Cortex of kidney (tissue), 1 donor: Measurements from ENCODE around the gene YJEFN3.

Experiments
- DNase-seq: peaks from one replicate; lab custom pipeline; 2025; lab: John Stamatoyannopoulos, UW

Gene YJEFN3

DNA sequence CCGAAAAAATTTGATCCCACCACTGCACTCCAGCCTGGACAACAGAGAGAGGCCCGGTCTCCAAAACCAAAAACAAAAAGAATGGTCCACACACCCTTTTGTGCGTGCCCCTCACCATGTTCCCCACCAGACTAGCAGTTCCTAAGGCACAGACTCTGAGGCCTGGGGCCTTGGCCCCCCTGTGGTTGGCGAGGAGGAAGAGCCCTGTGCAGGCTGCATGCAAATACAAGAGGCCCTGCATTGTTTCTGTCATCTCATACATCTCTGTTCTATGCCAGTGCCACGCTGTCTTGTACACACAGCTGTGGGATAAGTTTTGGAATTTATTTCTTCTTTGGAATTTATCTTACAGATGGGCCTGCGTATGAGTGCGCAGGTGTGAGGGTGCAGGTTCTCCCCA, 4.7 kb upstream of the YJEFN3 start:
- DNase-seq: no peak

DNA sequence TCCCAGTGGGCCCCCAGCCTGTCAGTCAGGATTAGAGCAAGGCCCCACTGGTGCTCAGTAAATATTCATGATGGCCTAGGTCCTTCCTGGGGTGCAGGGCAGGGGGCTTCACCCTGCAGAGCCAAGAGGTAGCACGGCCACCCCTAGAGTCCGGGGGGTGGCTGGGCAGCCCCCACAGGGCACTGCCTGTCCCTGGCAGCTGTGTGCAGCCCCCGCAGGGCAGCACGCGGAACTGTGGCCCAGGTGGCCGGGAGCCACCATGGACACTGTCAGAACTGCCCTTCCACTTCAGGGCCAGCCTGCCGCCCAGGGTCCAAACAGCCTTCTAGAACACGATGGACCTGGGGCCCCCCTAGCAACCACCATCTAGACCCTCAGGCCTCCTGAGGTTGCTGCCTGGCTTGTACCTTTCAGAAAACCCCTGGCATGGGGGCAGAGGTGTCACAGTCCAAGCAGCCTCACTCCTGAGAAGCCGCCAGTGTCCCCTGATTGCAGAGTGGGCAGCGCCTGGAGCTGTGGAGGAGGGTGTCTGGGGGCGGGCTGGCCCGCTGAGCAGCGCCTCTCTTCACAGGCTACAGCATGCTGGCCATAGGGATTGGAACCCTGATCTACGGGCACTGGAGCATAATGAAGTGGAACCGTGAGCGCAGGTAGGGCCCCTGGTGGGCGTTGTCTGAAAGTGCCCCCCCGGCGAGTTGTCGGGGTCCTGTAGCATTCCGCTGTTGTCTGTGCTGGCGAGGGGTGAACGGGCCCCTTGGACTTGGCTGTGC, 2.9 kb upstream of the YJEFN3 start:
- no peak for DNase-seq

DNA sequence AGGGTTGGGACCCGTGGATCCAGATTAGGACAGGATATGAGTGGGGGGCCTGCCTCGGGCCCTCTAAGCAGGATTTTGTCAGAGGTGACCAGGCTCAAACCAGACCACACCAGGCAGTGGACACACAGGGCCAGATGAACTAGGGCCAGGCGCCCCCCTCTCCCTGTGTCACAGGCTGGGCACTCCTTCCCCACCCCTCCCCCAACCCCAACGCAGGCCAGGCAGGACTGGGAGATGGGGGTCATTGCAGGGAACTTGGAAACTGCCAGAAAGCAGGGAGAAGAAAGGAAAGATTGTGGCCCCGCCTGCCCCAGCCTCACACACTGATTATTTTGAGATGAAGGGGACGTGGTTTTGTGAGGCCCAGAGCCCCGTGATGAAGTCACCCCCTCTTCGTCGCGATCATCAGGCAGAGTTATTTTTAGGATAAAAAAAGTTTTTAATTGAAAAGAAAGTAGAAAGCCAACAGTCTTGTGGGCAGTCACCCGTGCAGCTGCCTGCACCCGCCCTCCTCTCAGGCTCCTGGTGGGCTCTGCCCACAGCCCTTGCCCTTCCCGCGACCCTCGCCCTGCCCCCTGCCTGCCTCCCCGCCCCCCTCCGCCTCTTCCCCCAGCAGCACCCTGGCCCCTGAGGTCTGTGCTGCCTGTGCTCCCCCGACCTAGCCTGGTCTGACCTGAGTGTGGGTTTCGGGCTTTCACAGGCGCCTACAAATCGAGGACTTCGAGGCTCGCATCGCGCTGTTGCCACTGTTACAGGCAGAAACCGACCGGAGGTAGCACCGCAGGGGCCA, 1.9 kb upstream of the YJEFN3 start:
- no peak for DNase-seq

DNA sequence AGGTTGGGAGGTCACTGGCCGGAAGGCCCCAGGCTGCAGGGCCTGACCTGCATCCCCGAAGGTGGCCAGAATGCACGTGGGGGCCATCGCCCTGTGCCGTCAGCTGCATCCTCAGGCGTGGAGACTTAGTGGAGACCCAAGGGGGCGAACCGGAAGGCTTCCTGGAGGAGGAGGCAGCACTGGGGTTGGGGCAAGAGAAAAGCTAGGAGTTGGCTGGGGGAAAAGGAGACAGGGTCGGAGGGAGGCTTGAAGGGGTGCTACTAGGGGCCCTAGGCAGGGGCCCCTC, 1.4 kb upstream of the YJEFN3 start:
- DNase-seq: no peak

DNA sequence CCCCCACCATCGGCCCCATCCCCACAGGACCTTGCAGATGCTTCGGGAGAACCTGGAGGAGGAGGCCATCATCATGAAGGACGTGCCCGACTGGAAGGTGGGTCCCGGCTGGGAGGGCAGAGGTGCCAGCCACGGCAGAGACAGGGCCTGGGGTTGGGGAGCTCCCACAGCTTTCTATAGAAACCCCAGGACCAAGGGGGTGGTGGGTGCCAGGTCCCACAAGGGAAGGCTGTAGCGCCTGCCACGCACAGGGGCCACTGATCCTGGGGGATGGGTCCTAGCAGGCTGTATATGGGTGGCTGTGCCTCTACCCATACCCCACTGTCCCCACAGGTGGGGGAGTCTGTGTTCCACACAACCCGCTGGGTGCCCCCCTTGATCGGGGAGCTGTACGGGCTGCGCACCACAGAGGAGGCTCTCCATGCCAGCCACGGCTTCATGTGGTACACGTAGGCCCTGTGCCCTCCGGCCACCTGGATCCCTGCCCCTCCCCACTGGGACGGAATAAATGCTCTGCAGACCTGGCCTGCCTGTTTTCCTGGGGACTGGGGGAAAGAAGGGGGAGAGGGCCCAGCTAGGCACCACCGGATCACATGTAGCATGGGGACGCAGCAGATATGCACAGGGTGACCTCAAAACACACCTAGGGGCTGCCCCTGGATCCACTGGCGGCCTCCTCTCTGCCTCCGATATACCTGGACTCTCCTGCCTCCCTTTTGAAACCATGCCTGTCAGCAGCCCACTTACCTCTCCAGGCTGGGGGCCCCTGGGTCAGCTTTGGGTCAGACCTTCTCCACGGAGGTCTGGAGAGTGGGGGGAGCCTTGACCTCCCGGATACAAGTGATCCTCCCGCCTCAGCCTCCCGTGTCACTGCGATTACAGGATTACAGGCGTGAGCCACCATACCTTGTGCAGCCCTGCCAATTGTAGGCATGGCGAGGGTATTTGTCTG, 761 bp upstream of the YJEFN3 start:
- no peak for DNase-seq

DNA sequence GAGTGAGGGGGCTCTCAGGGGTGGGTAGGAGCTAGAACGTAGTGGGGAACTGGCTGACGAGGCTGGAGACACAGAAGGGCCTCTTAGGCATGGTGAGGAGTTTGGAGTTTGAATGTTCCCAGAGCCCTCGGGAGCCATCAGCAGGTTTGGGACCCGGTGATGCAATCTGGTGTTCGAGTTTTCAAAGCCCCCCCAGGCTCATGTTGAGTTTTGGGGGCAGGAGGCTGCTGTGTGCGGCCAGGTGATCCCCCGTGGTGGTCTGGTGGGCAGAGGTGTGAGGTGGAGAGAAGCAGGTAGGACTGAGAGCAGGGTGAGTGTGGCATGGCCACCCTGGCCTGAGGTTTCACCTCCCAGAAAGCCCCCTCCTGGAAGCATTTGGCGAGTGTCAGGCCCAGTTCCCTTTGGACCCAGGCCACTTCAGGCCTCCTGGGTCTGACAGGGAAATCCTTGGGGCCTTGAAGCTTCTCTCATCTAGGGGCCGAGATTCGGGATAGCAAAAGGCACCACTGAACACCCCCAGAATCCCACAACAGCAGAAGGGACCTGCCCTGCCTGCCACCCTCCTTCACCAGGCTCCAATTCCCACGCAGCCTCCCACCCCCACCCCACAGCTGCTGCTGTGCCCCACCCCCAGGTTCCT, 1.2 kb downstream of the YJEFN3 start:
- DNase-seq: no peak

DNA sequence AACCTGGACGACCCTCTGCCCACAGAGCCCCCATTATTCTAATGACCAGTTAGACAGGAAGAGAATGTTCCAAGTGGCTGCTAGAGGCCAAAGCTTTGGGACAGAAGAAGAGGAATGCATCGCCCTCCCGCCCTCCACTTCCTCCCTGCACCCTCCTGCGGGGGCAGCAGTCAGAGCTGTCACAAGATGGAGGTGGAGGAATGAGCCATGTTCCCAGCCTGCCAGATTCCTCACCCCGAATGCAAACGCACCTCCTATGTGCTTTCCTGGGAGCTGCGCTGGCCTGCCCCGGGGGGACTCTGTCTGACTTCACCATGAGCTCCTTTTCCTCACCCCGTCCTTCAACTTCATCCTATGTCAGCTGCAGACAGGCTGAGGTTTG, 1.7 kb downstream of the YJEFN3 start:
- no peak for DNase-seq

DNA sequence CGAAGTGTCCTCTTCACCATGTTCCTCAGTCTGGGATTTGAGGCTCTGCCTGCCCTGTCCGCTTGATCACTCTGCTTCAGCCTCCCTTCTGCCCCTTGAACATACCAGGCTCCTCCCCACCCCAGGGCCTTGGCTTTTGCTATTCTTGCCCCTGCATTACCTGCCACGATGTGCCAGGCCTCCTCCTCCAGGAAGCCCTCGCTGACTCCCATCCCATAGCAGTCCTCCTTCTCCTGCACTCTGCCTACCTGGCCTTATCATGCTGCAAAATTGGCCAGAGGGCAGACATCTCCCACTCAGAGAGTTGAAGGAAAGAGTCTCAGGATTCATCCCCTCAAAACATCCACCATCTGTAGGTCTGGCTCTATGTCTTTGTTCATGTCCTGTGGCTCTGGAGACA, 2.2 kb downstream of the YJEFN3 start:
- no peak for DNase-seq

DNA sequence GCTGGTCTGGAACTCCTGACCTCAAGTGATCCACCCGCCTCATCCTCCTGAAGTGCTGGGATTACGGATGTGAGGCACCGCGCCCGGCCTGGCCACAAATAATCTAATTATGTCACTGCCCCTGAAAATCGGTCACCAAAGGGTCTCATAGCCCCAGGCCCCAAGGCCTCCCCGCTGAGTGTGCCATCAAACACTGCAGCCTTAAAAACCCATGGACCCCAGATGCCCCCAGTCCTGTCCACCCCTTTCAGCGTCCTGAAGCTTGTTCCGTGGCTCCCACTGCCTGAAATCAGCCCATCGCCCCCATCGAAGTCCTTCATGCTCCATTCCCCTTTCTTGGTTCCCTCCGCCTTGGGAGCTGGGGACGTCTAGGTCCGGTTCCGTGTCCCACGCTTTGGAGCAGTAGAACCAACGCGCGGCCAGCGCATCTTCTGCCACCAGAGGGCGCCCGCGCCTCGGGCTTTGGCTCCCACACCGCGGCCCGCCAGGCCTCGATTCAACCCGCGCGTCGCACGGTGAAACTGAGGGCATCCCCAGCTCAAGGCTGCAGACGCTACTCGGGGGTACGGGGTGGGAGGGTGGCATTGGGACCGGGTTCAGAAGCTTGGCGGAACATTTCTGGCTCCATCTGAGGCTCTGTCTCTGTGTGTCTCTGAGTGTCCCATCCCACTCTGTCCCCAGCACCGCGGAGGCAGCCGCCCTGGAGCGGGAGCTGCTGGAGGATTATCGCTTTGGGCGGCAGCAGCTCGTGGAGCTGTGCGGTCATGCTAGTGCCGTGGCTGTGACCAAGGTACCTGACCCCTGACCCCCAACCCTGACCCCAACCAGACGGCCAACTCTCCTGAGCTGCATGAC, 3.5 kb downstream of the YJEFN3 start:
- no peak for DNase-seq

DNA sequence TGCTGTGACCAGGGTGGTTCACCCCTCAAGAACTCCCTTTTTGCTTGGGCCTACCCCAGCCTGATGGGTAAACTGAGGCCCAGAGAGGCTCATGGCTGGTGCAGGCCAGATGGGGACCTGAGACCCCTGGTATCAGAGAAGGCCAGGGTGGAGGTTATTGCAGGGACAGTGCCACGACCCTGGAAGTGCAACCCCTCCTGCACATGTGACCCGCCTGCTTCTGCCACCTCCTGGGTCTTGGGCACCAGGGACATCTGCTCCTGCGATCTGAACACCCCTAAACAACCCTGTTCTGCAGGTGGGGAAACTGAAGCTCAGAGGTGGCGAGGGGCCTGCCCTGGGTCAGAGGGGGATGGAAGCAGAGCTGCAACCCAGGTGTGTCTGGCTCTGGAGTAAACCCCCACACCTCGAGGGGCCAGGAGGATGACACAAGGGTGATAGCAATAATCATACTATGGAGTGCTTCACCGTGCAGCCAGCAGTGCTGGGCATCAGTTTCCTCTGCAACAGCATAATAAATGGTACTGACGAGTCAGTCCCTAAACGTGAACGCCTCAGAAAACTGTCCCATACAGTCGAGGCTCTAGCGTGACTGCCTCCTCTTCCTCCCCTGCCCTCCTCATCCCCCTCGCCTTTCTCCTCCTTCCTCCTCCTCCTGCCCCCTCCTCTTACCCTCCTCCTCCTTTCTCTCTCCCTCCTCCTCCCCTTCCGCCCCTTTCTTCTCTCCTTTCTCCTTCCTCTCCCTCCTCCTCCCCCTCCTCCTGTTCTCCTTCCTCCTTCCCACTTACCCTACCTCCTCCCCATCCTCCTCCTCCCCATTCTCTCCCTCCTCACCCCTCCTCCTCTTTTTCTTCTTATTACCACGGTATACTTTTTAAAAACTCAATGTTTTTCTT, 4.3 kb downstream of the YJEFN3 start:
- no peak for DNase-seq

DNA sequence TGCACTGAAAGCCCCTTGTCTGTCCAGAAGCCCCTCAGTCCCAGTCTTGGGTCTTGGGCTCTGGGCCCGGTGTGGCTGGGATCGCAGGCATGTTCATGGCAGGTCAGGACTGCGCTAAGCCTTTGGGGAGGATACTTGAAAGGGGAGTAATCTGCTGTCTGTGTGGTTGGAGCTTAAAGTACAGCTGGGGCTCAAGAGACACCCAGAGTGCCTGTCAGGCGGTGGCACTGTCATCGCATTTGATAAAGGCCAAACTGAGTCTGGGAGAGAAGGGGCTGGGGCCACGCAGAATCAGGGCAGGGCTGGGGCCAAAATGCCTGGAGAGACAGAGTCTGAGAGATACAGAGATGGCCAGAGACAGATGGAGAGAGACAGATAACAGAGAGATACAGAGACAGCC, 5.1 kb downstream of the YJEFN3 start:
- no peak for DNase-seq

DNA sequence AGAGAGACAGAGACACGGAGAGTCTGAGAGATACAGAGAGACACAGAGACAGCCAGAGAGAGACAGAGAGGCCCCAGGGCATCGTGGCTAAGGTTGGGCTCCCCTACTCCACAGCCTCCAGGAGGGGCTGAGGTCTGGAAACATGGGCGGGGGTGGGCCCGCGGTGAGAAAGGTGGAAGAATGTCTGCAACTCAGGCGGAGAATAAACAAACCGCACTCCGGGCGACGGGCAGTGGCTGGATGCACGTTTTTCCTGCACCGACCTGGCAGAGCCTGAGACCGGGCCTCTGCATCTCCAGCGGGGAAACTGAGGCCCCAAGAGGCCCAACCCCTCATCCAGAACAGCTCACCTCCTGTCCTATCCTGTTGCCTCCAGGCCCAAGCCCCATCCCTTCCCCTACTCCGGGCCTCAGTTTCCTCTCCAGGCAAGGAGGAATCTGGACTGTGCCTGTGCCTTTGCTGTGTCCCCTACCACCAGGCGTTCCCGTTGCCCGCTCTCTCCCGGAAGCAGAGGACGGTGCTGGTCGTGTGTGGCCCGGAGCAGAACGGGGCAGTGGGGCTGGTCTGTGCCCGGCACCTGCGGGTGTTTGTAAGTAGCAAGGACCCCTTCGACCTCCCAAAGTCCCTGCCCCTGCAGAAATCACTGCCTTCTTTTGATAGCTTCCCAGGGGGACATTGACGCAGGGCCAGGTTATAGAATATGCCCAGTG, 6.0 kb downstream of the YJEFN3 start:
- no peak for DNase-seq

DNA sequence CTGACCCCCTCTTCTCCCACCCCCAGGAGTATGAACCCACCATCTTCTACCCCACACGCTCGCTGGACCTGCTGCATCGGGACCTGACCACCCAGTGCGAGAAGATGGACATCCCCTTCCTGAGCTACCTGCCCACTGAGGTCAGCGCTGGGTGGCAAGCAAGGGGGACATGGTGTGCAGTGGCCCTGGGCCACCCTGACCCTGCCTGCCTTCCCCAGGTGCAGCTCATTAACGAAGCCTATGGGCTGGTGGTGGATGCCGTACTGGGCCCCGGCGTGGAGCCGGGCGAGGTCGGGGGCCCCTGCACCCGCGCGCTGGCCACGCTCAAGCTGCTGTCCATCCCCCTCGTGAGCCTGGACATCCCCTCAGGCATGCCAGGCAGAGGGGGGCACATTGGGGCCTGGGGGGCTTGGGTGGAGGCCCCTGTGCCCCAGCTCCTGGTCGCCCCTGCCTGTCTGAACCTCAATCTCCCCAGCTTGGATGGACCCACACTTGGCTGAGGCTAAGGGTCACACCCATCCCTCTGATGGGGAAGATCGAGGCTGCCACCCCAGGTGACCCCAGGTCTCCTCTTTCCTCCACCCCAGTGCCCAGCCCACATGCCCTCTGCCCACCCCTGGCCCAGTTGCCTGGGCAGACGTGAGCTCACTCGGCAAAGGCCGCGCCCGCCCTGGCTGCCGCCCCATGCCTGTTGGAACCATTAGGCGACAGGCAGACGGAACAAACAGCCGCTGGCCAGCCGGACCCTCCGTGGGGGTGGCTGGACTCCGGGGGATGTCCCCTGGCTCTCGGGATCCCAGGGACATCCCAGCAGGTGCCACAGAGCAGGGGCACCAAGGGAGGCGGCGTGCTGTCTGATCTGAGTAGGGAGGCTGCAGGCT, 6.8 kb downstream of the YJEFN3 start:
- DNase-seq: no peak

DNA sequence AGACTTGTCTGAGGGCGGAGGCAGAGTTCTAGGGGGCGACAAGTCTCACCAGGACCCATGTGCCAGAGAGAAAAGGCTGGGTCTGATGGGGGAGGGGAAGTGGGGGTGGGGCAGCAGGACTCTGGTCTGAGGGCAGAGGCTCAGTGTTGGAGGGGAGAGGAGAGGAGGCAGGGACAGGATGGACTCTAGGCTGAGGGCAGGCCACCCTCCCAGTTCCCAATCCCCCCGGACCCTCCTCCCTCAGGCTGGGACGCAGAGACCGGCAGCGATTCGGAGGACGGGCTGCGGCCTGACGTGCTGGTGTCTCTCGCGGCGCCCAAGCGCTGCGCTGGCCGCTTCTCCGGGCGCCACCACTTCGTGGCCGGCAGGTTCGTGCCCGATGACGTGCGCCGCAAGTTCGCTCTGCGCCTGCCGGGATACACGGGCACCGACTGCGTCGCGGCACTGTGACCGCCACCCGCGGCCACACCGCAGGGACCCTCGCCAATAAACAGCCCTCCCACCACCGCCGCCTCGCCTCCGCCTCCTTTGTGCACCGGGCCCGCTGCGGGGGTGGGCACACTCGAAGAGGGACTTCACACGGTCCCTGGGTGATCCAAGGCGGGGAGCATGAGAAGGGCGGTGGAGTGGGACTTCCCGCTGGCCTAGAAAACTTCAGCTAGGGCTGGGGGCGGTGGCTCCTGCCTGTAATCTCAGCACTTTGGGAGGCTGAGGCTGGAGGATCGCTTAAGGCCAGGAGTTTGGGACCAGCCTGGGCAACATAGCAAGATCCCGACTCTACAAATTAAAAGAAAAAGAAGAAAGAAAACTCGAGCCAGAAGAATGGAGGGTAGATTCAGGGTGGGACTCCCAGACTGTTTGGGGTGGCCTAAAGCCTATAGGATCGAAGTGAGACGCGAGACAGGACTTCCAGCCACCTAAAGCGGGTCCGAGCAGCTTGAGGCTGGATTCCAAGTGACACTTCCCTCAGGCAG, 8.7 kb downstream of the YJEFN3 start:
- DNase-seq: no peak

DNA sequence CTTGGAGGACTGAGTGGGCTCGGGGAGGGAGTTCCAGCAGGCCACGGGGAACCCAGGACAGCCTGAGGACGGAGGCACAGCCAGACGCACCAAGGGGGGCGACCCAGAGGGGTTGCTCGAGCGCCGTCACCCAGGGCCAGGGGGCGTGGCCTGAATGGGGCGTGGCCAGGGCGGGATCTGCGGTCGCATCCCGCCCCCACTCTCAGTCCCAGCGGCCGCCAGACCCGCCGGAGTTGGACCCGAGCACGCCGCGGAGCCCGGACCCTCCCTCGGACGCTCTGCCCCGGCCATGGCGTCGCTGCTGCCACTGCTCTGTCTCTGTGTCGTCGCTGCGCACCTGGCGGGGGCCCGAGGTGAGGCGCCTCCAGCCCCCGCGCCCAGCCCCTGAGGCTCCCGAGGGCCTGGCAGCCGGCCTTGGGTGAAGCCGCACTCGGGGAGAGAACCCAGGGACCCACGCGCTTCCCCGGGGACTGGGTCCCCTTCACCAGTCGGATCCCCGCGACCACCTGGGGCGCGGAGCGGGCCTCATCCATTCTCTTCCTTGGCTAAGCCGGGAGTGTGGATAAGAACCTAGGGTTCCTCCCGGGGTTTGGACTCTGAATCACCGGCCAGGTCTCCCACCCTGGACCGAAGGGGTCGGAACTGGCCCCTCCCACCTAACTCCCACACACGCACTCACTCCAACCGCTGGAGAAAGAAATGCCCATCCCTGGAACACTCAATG, 9.5 kb downstream of the YJEFN3 start, which contains the start of gene CILP2:
Gene CILP2 (plus strand): TSS at position 205 of the 724 bp plus-strand sequence. CDS start 85 bp downstream, at position 290.
- no peak for DNase-seq

DNA sequence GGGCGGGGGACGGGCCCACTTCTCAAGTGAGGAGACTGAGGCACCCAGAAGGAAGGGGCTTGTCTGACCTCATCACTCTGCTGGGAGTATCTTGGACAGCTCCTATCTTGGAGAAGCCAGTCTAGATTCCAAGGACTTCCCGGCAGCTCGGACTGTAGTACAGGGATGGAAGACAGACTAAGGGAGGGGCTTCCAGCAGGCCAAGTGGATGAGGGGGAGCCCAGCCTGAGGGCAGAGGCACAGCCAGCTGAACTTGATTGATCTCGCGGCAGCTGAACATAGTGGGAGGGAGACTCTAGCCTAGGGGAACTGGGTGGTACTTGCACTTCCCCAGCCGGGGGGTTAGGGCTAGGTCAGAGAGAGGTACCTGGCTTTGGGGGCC, 10.1 kb downstream of the YJEFN3 start:
- no peak for DNase-seq

DNA sequence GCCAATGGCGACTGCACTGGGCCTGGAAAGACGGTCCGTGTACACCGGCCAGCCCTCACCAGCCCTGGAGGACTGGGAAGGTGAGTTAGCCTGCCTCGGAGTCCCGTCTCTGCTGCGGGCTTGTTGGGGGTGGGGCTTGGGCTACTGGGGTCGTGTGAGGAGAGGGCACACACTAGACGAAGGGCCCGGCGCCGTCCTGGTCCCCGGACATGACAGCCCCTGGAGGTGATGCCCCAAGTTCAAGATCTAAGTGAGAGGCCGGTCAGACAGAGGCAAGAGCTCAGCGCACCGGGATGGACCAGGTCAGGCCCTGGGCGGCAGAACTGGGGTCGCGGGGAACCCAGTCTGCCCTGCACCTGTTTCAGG, 11.0 kb downstream of the YJEFN3 start:
- DNase-seq: no peak
